Germinal center (tissue), 1 donor: ENCODE measurements around the gene INSM2.

Experiments used
- DNase-seq: peaks from one replicate; pipeline ENCODE4 v3.0.0; 2012; ENCODE audit warnings: mixed read lengths, low spot score

The INSM2 gene

DNA sequence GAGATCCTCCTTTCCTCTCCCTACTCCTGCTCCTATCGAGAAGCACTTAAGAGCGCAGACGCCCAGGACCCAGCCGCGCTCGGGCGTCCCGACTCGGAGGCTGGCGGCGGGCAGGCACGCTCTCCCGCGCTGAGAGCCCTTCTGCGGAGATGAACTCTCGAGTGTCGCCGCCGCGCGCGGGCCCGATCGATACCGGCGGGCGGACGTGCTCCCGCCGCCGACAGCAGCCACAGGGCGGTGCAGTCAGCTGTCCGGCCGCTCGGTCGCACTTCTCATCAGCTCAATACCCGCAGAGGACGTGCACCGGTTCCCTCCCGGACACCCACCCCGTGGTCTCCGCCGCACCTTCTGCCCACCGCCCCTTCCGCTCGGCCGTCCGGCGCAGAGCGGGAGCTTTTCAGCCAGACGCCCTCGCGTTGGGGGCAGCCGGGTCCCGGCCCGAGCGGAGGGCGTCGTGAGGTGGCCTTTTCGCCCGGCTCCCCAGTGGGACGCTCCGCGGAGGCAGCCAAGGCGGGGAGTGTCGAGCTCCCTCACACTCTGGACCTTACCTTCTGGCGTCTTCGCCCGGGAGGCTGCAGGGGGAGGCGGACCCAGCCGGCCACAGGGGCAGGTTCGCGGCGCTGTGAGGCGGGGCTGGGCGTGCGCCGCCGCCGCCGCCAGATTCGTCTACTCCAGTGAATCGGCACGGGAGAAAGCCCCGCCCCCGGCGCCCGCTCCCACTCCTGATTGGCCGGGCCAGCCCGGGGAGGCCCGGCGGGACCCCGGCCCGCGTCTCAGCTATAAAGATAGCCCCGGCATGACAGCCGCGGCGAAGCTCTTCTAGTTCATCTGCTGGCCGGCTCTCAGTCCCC, at the start of gene INSM2:
Gene INSM2, plus strand, starts transcription at position 808 of the 851 bp plus-strand sequence. CDS start 89 bp downstream, outside the sequence.
- DNase-seq, result peak; percentile 62

DNA sequence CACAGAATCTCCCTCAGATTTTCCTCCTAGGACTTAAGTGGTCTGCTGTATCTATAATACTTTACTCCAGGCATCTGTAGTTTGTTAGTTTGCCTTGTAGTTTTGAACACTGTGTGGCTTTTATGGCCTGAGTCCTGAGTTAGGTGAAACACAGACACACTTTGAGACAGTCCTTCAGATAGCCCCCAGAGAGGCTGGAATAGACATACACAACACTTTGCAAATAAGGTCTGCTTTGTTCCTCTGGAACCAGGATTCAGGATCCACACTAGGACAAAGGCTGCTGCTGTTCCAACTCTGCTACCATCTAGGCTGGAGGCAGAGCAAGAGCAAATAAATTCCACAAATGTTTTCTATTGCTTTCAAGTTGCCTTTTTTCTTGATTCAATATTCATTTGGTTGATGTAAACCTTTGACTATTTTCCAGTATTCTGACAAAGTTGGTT, 41.4 kb upstream of the INSM2 start:
- DNase-seq, result no peak

- no peak for DNase-seq
These were observed 38.7 kb upstream of the INSM2 start for GRCh38 chr14:35495278-35495677.

DNA sequence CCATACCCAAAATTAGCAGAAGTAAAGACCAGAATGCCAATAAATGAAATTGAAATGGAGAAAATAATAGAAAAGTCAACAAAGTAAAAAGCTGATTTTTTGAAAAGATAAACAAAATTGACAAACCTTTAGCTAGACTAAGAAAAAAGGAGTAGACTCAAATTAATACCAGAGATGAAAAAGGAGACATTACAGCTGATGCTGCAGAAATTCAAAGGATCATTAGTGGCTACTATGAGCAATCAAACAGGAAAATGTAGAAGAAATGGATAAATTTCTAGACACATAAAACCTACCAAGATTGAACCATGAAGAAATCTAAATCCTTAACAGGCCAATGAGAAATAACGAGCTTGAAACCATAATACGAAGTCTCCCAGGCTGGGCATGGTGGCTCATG, 34.8 kb upstream of the INSM2 start:
- DNase-seq, result no peak

GRCh38 chr14:35503646-35504045, 30.3 kb upstream of the INSM2 start:
- DNase-seq, result no peak

- DNase-seq, result no peak
These were observed 29.7 kb upstream of the INSM2 start for GRCh38 chr14:35504260-35504659.

DNA sequence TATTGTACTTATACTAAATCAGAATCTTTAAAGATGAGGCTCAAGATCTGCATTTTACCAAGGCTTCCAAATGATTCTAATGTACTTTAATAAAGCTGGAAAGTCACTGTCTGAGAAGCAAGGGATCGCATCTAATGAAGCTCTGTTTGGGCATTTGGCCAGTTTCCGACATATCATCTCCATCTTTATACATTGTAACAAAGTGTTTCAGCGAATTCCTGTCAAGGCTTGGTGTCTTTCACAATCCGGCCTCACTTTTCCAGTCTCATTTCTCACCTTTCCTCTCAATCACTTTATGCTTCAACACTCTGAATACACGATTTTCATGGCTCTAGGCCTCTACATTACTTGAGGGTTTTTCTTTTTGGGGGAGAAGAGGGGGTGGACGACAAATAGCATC, 27.5 kb upstream of the INSM2 start:
- no peak for DNase-seq

DNA sequence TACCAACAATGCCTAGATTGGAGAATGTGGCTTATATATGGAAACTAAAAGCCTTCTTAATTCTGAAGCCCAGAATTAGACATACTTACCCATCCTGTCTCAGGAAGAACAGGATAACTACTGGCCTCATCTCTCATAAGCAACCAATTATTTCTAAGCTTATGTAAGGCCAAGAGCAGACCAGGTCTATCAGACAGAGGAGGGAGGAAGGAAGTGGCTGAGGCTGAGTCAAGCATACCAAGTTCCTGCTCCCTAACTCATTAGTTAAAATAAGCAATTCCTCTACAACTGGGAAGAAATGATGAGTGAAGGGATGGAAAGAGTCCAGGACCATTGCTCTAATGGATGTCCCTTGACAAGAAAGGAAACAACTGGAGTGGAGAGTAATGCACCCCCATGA, 27.0 kb upstream of the INSM2 start:
- DNase-seq, result no peak

DNA sequence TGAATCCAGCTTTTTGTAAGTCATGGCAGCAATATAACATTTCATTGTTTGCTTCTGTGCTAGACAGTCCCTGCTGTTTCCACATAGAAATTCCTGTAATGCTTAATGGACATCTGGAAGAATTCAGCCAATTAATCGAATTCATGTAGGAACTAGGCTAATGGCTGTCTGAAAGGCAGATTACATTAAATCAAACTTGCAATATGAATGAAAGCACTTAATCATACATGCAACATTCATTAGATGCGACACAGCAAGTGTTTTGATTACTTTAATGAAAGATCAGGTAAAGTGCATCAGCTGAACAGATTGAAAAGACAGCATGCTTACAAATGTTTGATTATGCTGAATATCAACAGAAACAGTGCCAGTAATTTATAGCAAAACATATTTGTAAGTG, 24.1 kb upstream of the INSM2 start:
- no peak for DNase-seq

DNA sequence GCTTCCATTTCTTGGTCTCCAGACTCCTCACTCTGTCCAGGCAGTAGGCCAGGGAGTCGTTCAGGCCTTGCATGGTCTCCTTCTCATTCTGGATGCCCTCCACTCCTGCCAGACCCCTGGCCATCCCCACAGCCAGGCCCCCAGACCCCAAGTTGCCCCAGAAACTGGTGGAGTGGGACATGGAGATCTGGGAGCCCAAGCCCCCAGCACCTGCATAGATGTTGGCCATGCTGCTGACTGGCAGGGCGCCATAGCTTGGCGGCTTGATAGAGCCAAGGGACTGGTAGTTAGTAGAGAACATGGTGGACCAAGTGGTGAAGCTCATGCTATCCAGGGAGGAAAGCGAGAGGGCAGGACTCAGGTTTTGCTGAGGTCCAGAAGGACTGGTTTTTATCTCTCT, 21.2 kb upstream of the INSM2 start:
- DNase-seq, result no peak

DNA sequence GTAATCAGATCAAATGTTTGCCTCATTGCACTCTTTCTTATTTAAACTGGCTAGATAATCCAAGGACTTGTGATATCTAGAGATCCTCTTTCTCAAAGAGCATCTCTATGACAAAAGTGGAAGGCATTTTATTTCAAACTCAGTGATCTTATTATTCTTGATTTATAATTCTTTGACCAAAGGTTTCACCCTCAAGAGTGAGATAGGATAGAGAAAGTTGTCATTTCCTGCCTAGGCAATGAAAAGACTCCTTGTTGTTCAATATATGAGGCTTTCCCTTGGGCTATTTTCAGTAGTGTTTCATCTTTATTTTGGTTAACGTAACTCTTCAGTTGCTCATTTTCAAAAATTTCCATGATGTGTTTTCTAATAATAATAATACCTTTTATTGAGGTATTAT, 18.0 kb upstream of the INSM2 start:
- DNase-seq, result no peak

DNA sequence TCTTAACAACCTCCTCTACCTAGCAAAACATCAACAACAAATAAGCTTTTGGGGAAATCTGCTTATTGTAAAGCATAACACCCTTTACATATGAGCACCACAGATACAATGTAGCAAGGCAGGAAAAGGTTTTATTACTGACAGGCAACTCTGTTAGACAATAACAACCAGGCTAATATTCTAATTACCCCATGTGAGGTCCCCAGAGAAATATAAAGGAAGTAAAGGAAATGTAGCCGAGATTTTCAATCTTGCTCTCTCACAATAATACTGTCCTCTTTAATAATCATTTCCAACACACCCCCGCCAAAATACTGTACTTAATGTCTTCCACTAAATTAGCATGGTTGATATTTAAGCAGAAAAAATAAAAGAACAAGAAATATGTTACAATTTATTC, 14.0 kb upstream of the INSM2 start:
- DNase-seq, result no peak

DNA sequence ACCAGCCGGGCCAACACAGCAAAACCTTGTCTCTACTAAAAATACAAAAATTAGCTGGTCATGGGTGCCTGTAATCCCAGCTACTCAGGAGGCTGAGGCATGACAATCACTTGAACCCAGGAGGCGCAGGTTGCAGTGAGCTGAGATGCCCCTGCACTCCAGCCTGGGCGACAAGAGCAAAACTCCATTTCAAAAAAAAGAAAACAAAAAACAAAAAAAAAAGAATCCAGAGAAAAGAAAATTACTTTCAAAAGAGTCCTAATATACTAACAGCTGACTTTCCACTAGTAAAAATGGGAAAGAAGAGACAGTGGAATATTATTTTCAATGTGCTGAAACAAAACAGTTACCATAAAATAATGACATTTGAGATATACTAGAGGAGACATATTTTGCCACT, 8.3 kb upstream of the INSM2 start:
- DNase-seq, result no peak

- DNase-seq, result no peak
These were observed 7.0 kb upstream of the INSM2 start for GRCh38 chr14:35526962-35527361.

GRCh38 chr14:35531960-35532747, 1.8 kb upstream of the INSM2 start:
- no peak for DNase-seq

- no peak for DNase-seq
These were observed 1.1 kb upstream of the INSM2 start for GRCh38 chr14:35532783-35533356.

DNA sequence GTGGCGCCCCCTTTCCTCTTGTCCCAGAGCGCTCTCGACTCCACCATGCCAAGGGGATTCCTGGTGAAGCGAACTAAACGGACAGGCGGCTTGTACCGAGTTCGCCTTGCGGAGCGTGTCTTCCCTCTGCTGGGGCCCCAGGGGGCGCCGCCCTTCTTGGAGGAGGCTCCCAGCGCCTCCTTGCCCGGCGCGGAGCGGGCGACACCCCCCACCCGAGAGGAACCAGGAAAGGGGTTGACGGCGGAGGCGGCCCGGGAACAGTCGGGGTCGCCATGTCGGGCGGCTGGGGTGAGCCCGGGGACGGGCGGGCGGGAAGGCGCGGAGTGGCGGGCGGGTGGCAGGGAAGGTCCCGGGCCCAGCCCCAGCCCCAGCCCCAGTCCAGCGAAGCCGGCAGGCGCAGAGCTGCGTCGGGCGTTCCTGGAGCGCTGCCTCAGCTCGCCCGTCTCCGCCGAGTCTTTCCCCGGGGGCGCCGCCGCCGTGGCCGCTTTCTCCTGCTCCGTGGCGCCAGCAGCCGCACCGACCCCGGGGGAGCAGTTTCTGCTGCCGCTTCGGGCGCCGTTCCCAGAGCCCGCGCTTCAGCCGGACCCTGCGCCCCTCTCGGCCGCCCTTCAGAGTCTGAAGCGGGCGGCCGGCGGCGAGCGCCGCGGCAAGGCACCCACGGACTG, 376 bp downstream of the INSM2 start:
- peak; percentile 7 for DNase-seq

DNA sequence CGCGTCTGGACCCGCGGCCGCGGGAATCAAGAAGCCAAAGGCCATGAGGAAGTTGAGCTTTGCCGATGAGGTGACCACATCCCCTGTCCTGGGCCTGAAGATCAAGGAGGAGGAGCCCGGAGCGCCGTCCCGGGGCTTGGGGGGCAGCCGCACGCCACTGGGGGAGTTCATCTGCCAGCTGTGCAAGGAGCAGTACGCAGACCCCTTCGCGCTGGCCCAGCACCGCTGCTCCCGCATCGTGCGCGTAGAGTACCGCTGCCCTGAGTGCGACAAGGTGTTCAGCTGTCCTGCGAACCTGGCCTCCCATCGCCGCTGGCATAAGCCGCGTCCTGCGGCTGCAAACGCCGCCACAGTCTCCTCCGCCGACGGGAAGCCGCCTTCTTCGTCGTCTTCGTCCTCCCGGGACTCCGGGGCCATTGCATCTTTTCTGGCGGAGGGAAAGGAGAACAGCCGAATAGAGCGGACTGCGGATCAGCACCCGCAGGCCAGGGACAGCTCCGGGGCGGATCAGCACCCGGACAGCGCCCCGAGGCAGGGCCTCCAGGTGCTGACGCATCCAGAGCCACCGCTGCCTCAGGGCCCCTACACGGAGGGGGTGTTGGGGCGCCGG, 1.0 kb downstream of the INSM2 start:
- peak; percentile 57 for DNase-seq

DNA sequence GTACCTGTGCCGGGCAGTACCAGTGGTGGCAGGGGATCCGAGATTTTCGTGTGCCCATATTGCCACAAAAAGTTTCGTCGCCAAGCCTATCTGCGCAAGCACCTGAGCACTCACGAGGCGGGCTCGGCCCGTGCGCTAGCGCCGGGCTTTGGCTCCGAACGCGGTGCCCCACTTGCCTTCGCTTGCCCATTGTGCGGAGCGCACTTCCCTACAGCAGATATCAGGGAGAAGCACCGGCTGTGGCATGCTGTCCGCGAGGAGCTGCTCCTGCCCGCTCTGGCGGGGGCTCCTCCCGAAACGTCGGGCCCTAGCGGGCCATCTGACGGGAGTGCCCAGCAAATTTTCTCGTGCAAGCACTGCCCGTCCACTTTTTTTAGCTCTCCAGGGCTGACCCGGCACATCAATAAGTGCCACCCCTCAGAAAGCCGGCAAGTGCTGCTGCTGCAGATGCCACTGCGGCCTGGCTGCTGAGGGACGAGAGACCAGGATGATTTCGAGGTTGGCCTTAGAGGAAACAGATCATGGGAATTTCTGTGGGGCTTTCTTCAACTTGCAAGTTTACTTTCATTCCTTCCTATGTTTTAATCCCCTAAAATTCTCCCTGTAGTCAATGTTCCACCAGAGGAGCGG, 1.6 kb downstream of the INSM2 start:
- DNase-seq, result no peak

GRCh38 chr14:35539969-35540368, 6.0 kb downstream of the INSM2 start:
- DNase-seq, result no peak

DNA sequence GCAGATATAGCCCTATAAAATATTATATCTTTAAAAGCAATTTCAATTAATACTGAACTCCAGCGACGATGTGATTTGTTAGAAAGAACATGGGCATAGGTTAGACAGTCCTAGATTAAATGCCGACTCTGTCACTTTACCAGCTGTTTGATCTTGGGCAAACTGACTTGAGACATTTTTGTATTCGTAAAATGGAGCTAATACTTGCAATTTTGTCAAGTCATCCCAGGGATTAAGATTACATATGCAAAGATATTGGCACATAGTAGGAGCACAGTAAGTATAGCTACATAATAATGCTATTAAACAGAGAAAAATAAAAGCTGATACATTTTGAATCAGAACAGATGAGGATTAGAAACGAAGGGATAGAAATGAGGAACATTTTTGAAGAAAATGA, 9.0 kb downstream of the INSM2 start:
- DNase-seq, result no peak
